ENCODE data around the gene RGS8.

GRCh38 chr1:182668521-182669054 is 15.8 kb downstream of the RGS8 start:
- TF ChIP-seq POLR2A (IDR thresholded peaks at IDR 0.05) (no peak), POLR2AphosphoS5 (IDR thresholded peaks at IDR 0.05) (no peak)
